Panc1 (cell line): ENCODE results near the gene KDM5C. TPM values are rescaled to one million over a fixed set of nuclear protein-coding genes. Genes with fewer than 3 reads are reported as not detected.

Source experiments
- ATAC-seq: fragments of 200-7000 bp; cut with Tn5 transposase; 2 replicates; pipeline ENCODE4 v1.9.1; 2020; ENCODE audit warnings: mild to moderate bottlenecking, moderate library complexity
- BruUV-seq: library from RNA; stranded (reverse); fragments of 400-500 nt; replicated peaks from 2 replicates; lab custom pipeline; 2021; lab: Mats Ljungman, UMichigan
- CTCF ChIA-PET: fragments of 300-600 bp; sonication (Branson Sonifier 250); formaldehyde crosslinking; loops from one replicate; lab custom pipeline; 2022; ENCODE audit warnings: antibody characterized with exemption; lab: Charles Lee
- POLR2A ChIA-PET: fragments of 300-600 bp; sonication (Branson Sonifier 250); formaldehyde crosslinking; loops from one replicate; lab custom pipeline; 2022; ENCODE audit warnings: antibody characterized with exemption; lab: Charles Lee
- DNase-seq: peaks from one replicate; pipeline ENCODE4 v3.0.0-alpha.2; 2010; ENCODE audit warnings: low read depth, low spot score
- H3K27ac ChIP-seq: 2 replicates; pipeline ENCODE4 v1.5.1; 2011; ENCODE audit warnings: mild to moderate bottlenecking, low read length, inconsistent platforms
- H3K27me3 ChIP-seq: fragments of 200-500 bp; sonication (Bioruptor generic); 2 replicates; pipeline ENCODE4 v1.6.0; 2014; ENCODE audit warnings: low read length, inconsistent platforms; ENCODE audit not compliant: control insufficient read depth, insufficient read depth
- H3K36me3 ChIP-seq: fragments of 200-500 bp; sonication (Bioruptor generic); 2 replicates; pipeline ENCODE4 v1.5.1; 2014; ENCODE audit warnings: inconsistent platforms, mild to moderate bottlenecking, low read length, moderate library complexity; ENCODE audit not compliant: control insufficient read depth, insufficient read depth
- H3K4me1 ChIP-seq: 2 replicates; pipeline ENCODE4 v1.5.1; 2011; ENCODE audit warnings: inconsistent platforms, mild to moderate bottlenecking, low read length, moderate library complexity; ENCODE audit not compliant: control insufficient read depth, insufficient read depth
- H3K4me3 ChIP-seq, 2 experiments: 2 replicates each; pipeline ENCODE4 v1.5.1; 2011 to 2012; ENCODE audit warnings: low read depth in 2 of 2, low read length in 2 of 2, mild to moderate bottlenecking in 2 of 2, inconsistent platforms in 1 of 2, moderate library complexity in 1 of 2
- H3K9me3 ChIP-seq: fragments of 200-500 bp; sonication (Bioruptor generic); 2 replicates; pipeline ENCODE4 v1.5.1; 2014; ENCODE audit warnings: low read depth, mild to moderate bottlenecking, inconsistent platforms, low read length, moderate library complexity; ENCODE audit not compliant: control insufficient read depth, insufficient read depth
- POLR2AphosphoS5 ChIP-seq: IDR thresholded peaks from 2 replicates; pipeline ENCODE4 v1.6.1; 2012; ENCODE audit warnings: mild to moderate bottlenecking, low read depth, low read length, moderate library complexity
- REST ChIP-seq, 2 experiments: IDR thresholded peaks; 2 replicates each; pipeline ENCODE4 v1.6.1; 2011 to 2012; ENCODE audit warnings: low read depth in 2 of 2, control low read depth in 1 of 2, low read length in 1 of 2, mild to moderate bottlenecking in 1 of 2, moderate library complexity in 1 of 2; ENCODE audit not compliant: insufficient read depth in 1 of 2
- SIN3A ChIP-seq: IDR thresholded peaks from 2 replicates; pipeline ENCODE4 v1.6.1; 2012; ENCODE audit warnings: low read depth, mild to moderate bottlenecking, low read length, moderate library complexity, borderline replicate concordance; ENCODE audit not compliant: insufficient read depth
- TCF7L2 ChIP-seq: IDR thresholded peaks from 2 replicates; pipeline ENCODE4 v1.6.1; 2011; ENCODE audit warnings: mild to moderate bottlenecking, low read depth, low read length, inconsistent platforms
- in situ Hi-C: cut with HindIII; loops from 2 replicates; pipeline ENCODE4 v1.10.0; 2016; ENCODE audit warnings: low sequenced_read_pairs, low pct_unique_long_range_greater_than_20kb
- intact Hi-C: fragments of 100-400 bp; cut with micrococcal nuclease; formaldehyde crosslinking; loops from one replicate; pipeline ENCODE4 v1.10.0; 2022; ENCODE audit not compliant: unreplicated experiment
- total RNA-seq: library from RNA; stranded (reverse); gene quantifications from one replicate; pipeline ENCODE4 v1.2.1, GENCODE V29; 2021; ENCODE audit not compliant: unreplicated experiment
- TF ChIP-seq, protein P1 (sequence below): fragments of 450-650 bp; IDR thresholded peaks from 2 replicates; pipeline ENCODE4 v1.5.1; 2017; ENCODE audit warnings: mild to moderate bottlenecking

KDM5C gene
- total RNA-seq, 1 experiment from 2014 or later: 104 TPM

DNA sequence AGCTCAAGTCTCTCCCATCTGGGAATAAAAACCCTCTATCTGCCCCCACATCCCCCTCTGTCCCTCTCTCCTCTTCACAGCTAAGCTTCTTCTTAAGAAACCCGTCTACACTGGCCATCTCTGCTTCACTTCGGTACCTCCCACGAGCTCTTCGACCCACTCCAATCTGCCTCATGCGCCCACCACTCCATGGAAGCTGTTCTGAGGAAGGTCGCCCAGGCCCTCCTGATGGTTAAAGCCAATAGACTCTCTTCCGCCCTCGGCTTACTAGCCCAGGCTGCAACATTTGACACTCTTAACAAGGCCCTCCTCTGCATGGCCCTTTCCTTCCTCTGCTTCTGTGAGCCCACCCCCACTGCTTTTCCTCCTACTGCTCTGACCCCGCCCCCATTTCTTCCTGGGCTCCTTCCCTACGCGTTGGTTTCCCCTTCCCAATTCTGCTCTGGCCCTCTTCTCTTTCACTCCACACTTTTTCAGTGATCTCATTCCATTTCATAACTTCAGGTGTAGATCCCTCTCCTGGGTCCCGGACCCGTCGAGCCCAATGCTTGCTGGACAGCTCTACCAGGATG, 44.6 kb upstream of the KDM5C start:
- no peak for ATAC-seq
- in situ Hi-C loops: no loop called here

DNA sequence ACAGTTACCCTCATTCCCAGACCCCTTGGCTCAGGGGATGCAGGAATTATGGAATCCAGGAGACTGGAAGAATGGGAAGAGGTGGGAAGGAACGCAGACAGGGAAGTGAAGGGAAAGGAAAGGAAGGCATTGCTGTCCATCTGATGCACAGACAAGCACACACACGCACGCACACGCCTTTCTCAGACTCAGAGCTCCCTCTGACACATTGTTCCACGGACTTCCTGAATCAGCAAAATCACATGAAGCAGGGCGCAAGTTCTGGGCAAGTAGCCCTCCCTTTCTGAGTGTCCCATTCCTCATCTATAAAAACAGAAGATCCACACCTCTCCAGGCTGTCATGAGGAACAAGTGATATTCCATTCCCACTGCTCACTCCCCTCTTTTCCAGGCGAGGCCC, 43.2 kb upstream of the KDM5C start:
- CTCF ChIA-PET: interaction anchor here (0.6 kb wide), 1 partner anchor 49 kb away, joined by 5 read pairs; no protein-coding TSS in a partner anchor
- Histone ChIP-seq H3K27me3 (no peaks in the 10 kb centered on the region), H3K4me1 (peaks cover 14% of the 10 kb centered on the region), H3K9me3 (no peaks in the 10 kb centered on the region), H3K36me3 (no peaks in the 10 kb centered on the region), H3K27ac (no peak overlapping the region), H3K4me3 (no peak overlapping the region)
- TF ChIP-seq TCF7L2: no peak
- TF ChIP-seq POLR2AphosphoS5: no peak
- TF ChIP-seq REST (IDR thresholded peaks at IDR 0.05; ENCODE audit: insufficient read depth in 1 of 2, low read depth in 2 of 2, low read length in 1 of 2): no peak
- TF ChIP-seq, protein P1, sequence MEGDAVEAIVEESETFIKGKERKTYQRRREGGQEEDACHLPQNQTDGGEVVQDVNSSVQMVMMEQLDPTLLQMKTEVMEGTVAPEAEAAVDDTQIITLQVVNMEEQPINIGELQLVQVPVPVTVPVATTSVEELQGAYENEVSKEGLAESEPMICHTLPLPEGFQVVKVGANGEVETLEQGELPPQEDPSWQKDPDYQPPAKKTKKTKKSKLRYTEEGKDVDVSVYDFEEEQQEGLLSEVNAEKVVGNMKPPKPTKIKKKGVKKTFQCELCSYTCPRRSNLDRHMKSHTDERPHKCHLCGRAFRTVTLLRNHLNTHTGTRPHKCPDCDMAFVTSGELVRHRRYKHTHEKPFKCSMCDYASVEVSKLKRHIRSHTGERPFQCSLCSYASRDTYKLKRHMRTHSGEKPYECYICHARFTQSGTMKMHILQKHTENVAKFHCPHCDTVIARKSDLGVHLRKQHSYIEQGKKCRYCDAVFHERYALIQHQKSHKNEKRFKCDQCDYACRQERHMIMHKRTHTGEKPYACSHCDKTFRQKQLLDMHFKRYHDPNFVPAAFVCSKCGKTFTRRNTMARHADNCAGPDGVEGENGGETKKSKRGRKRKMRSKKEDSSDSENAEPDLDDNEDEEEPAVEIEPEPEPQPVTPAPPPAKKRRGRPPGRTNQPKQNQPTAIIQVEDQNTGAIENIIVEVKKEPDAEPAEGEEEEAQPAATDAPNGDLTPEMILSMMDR: no peak
- no peak for TF ChIP-seq SIN3A
- DNase-seq: no peak
- in situ Hi-C loops: no loop called here
- BruUV-seq: no TSS peak
- intact Hi-C loops: no loop called here
- POLR2A ChIA-PET: no interaction called here
- ATAC-seq: no peak

More for the DNA sequence above, 44.6 kb upstream of the KDM5C start:
- intact Hi-C loops: no loop called here
- Histone ChIP-seq H3K9me3 (no peaks in the 10 kb centered on the region), H3K4me3 (no peak overlapping the region), H3K4me1 (peaks cover 12% of the 10 kb centered on the region), H3K27me3 (no peaks in the 10 kb centered on the region), H3K27ac (no peak overlapping the region), H3K36me3 (no peaks in the 10 kb centered on the region)
- TF ChIP-seq REST (IDR thresholded peaks at IDR 0.05; ENCODE audit: insufficient read depth in 1 of 2, low read depth in 2 of 2, low read length in 1 of 2) (no peak), SIN3A (no peak), POLR2AphosphoS5 (no peak), TCF7L2 (no peak)
- TF ChIP-seq, protein P1: no peak
- BruUV-seq: no TSS peak
- no peak for DNase-seq
- POLR2A ChIA-PET: no interaction called here
- CTCF ChIA-PET: no interaction called here
